ENCODE results near the gene PSMA6.

DNA sequence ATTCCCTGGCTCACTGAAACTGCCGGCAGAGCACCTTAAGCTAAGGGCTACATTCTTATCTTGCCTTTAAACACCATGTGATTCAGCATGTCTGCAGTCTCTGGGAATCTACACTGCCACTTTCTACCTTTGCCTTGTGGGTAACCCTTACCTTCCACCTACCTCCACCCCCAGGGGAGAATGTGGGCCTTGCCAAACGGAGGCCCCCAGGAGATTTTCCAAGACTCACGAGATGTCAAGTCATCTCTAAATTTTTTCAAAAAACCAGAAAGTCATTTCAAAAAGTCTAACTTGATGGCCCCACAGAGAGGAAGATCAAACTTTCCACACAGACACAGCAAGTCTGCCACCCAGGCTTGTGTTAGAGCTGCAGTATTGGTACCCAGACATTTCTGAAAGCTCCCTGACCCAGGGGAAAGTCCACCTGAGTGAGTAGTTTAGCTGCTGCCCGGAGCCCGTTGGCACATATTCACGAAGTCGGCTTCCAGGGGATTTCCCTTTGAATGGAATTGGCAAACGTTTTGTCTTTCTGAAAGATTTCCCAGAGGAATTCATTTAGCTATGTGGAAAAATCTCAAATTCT is 4.7 kb upstream of the PSMA6 start:
- TF ChIP-seq, protein P1, sequence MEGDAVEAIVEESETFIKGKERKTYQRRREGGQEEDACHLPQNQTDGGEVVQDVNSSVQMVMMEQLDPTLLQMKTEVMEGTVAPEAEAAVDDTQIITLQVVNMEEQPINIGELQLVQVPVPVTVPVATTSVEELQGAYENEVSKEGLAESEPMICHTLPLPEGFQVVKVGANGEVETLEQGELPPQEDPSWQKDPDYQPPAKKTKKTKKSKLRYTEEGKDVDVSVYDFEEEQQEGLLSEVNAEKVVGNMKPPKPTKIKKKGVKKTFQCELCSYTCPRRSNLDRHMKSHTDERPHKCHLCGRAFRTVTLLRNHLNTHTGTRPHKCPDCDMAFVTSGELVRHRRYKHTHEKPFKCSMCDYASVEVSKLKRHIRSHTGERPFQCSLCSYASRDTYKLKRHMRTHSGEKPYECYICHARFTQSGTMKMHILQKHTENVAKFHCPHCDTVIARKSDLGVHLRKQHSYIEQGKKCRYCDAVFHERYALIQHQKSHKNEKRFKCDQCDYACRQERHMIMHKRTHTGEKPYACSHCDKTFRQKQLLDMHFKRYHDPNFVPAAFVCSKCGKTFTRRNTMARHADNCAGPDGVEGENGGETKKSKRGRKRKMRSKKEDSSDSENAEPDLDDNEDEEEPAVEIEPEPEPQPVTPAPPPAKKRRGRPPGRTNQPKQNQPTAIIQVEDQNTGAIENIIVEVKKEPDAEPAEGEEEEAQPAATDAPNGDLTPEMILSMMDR (optimal IDR thresholded peaks at IDR 0.05 in 1 of 3, IDR thresholded peaks at IDR 0.05 in 1 of 3, conservative IDR thresholded peaks at IDR 0.05 in 1 of 3; ENCODE audit: extremely low read depth in 1 of 3, insufficient read depth in 2 of 3, low read length in 3 of 3): no peak
- no peak for TF ChIP-seq EZH2 (IDR thresholded peaks at IDR 0.05; ENCODE audit: low read length)
